ENCODE results near the gene PDE4A. TPM values are rescaled to one million over a fixed set of nuclear protein-coding genes. Genes with fewer than 3 reads are reported as not detected.

The PDE4A gene
- total RNA-seq, 1 experiment from 2014 or later = 10.4 TPM

- TF ChIP-seq EZH2 (IDR thresholded peaks at IDR 0.05; ENCODE audit: low read depth) = no peak
- TF ChIP-seq CTCF (conservative IDR thresholded peaks at IDR 0.05) = no peak
- Histone ChIP-seq H3K79me2 (ENCODE audit: low read depth) (peaks cover 74% of the 10 kb centered on the region), H3K9me2 (ENCODE audit: insufficient read depth) (no peaks in the 10 kb centered on the region), H3K36me3 (ENCODE audit: low read depth) (peaks cover 25% of the 10 kb centered on the region), H3K4me2 (0 out of 2 replicates have a peak overlapping the region, but pooled peaks have one; percentile 89), H4K20me1 (ENCODE audit: insufficient read depth) (peaks cover 37% of the 10 kb centered on the region), H3K27me3 (ENCODE audit: insufficient read depth, low read depth) (no peaks in the 10 kb centered on the region), H2AFZ (no peak overlapping the region), H3K4me1 (replicated peaks; ENCODE audit: insufficient read depth) (peaks cover 16% of the 10 kb centered on the region), H3F3A (ENCODE audit: insufficient read depth, low read depth) (peaks cover 48% of the 10 kb centered on the region; the same call in 1 of the 2 replicates), H3K27ac (no peak overlapping the region), H3K9me3 (ENCODE audit: insufficient read depth, low read depth) (no peaks in the 10 kb centered on the region), H3K4me3 (no peak overlapping the region)
- CTCF ChIA-PET = no interaction called here
- no TSS peak for BruUV-seq (replicated peaks)
- no peak for DNase-seq
- POLR2A ChIA-PET (ENCODE audit: unreplicated experiment) = no interaction called here
- intact Hi-C loops (cut with micrococcal nuclease; ENCODE audit: unreplicated experiment) = loop anchor here (5.0 kb wide), 1 partner anchor 42 kb away; the partner anchor contains the start of gene ATG4D
Measured at GRCh38 chr19:10500247-10500592, 79.9 kb downstream of the PDE4A start.

GRCh38 chr19:10501971-10502523 lies 81.7 kb downstream of the PDE4A start:
- no peaks in the 10 kb centered on the region for H3K9me2 ChIP-seq (ENCODE audit: insufficient read depth)
- peak overlapping the region; percentile 82 for H3K4me3 ChIP-seq
- H3K4me1 ChIP-seq (replicated peaks; ENCODE audit: insufficient read depth) = peaks cover 16% of the 10 kb centered on the region
- peak overlapping the region; percentile 89 for H3K4me2 ChIP-seq
- ChIA-PET POLR2A (ENCODE audit: unreplicated experiment) (no interaction called here), CTCF (interaction anchor here (0.7 kb wide), 1 partner anchor 18 kb away, joined by 3 read pairs; no protein-coding TSS in a partner anchor)
- peak overlapping the region; percentile 82 for H2AFZ ChIP-seq
- DNase-seq = peak; percentile 66 to 78
- intact Hi-C loops (cut with micrococcal nuclease; ENCODE audit: unreplicated experiment) = loop anchor here (1.0 to 5.0 kb wide), 2 partner anchors 40 to 67 kb away; partner anchors contain the start of gene ATG4D
- H3K27ac ChIP-seq = peak overlapping the region; percentile 94
- H3K36me3 ChIP-seq (ENCODE audit: low read depth) = peaks cover 23% of the 10 kb centered on the region
- H3F3A ChIP-seq (ENCODE audit: insufficient read depth, low read depth) = peaks cover 37% of the 10 kb centered on the region; the same call in 1 of the 2 replicates
- H3K79me2 ChIP-seq (ENCODE audit: low read depth) = peaks cover 56% of the 10 kb centered on the region
- H3K27me3 ChIP-seq (ENCODE audit: insufficient read depth, low read depth) = no peaks in the 10 kb centered on the region
- TF ChIP-seq CTCF (conservative IDR thresholded peaks at IDR 0.05) (no peak), EZH2 (IDR thresholded peaks at IDR 0.05; ENCODE audit: low read depth) (no peak)
- no TSS peak for BruUV-seq (replicated peaks)
- no peaks in the 10 kb centered on the region for H3K9me3 ChIP-seq (ENCODE audit: insufficient read depth, low read depth)
- peaks cover 31% of the 10 kb centered on the region for H4K20me1 ChIP-seq (ENCODE audit: insufficient read depth)

DNA sequence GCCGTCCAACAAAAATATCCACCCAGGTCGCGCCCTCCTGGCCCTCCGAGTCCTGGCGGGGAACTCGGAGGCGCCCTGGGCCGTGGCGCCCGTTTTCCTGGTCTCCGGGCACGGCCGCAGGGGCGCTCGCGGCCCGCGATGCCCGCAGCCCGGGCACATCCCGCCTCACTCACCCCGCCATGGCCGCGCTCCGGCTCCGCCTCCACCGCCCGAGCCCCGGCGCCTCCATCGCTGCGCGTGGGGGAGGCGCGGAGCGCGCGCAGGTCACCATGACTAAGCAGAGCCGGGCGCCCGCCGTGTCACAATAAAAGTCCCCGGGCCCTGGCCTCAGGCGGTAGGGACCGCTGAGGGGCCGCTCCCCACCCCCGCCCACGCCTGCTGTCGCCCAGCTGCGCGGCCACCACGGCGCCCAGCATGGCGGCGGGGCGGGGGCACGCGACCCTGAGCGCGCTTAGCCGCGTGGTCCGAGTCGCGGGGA lies 82.2 kb downstream of the PDE4A start:
- POLR2A ChIA-PET (ENCODE audit: unreplicated experiment) = no interaction called here
- H3K4me2 ChIP-seq = peak overlapping the region; percentile 89

More for the DNA sequence above, 82.2 kb downstream of the PDE4A start:
- no peak for TF ChIP-seq CTCF (conservative IDR thresholded peaks at IDR 0.05)
- H3K4me3 ChIP-seq = peak overlapping the region; percentile 82
- peaks cover 51% of the 10 kb centered on the region for H3K79me2 ChIP-seq (ENCODE audit: low read depth)
- peaks cover 41% of the 10 kb centered on the region; the same call in 1 of the 2 replicates for H3F3A ChIP-seq (ENCODE audit: insufficient read depth, low read depth)
- no TSS peak for BruUV-seq (replicated peaks)
- H2AFZ ChIP-seq = peak overlapping the region; percentile 85
- DNase-seq = peak; percentile 77 to 95
- H3K9me3 ChIP-seq (ENCODE audit: insufficient read depth, low read depth) = no peaks in the 10 kb centered on the region
- H3K27me3 ChIP-seq (ENCODE audit: insufficient read depth, low read depth) = no peaks in the 10 kb centered on the region
- no peaks in the 10 kb centered on the region for H3K9me2 ChIP-seq (ENCODE audit: insufficient read depth)
- intact Hi-C loops (cut with micrococcal nuclease; ENCODE audit: unreplicated experiment) = loop anchor here (1.0 to 5.0 kb wide), 2 partner anchors 40 to 67 kb away; partner anchors contain the start of gene ATG4D
- peaks cover 16% of the 10 kb centered on the region for H3K4me1 ChIP-seq (replicated peaks; ENCODE audit: insufficient read depth)
- H3K27ac ChIP-seq = peak overlapping the region; percentile 94
- peaks cover 17% of the 10 kb centered on the region for H3K36me3 ChIP-seq (ENCODE audit: low read depth)
- CTCF ChIA-PET = no interaction called here
- peaks cover 26% of the 10 kb centered on the region for H4K20me1 ChIP-seq (ENCODE audit: insufficient read depth)

Data from PC-9 (cell line).